Measurements from ENCODE around the gene OR2T29. TPM values are rescaled to one million over a fixed set of nuclear protein-coding genes. Genes with fewer than 3 reads are reported as not detected.
"Not testable (repeated sequence)": the region's sequence is repeated elsewhere in the genome, so short reads cannot be mapped to it uniquely, and the experiment has no call there.

Gene OR2T29
- total RNA-seq, 2 experiments from 2014 or later = not detected

DNA sequence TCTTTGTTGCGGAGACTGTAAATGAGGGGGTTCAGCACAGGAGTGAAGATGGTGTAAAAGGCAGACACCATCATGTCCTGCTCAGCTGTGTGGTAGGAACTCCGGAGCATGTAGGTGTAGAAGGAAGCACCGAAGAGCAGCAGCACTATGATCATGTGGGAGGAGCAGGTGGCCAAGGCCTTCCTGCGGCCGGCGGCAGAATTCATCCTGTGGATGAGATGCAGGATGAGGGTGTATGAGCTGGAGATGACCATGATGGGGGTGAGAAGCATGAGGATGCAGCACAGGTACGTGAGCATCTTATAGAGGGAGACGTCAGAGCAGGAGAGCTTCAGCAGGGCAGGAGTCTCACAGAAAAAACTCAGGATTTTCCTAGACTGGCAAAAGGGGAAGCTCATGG is 11.3 kb upstream of the OR2T29 start:
- H3K27me3 Mint-ChIP-seq; POLR2A ChIA-PET; H3K9me3 Mint-ChIP-seq; DNase-seq; CTCF ChIA-PET; H3K27ac Mint-ChIP-seq; H3K4me3 Mint-ChIP-seq; H3K36me3 Mint-ChIP-seq (ENCODE audit: low read depth): not testable (repeated sequence)
- peaks cover 11% of the 10 kb centered on the region for H3K4me1 Mint-ChIP-seq

DNA sequence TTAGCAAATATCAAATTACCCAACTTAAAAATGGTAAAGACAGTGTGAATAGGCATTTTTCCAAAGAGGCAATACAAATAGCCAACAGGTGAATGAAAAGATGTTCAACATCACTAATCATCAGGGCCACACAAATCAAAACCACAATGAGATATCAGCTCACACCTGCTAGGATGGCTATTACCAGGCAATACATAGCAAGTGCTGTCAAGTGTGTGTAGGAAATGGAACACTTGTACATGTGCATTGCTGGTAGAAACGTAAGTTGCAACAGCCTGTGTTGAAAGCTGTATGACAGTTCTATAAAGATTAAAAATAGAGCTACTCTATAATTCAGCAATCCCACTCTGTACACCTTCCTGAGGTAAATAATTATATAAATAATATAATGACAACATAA is 9.5 kb upstream of the OR2T29 start:
- POLR2A ChIA-PET; H3K9me3 Mint-ChIP-seq; CTCF ChIA-PET; H3K4me3 Mint-ChIP-seq; H3K27me3 Mint-ChIP-seq; H3K27ac Mint-ChIP-seq; DNase-seq; H3K36me3 Mint-ChIP-seq (ENCODE audit: low read depth): not testable (repeated sequence)
- peaks cover 14% of the 10 kb centered on the region for H3K4me1 Mint-ChIP-seq

DNA sequence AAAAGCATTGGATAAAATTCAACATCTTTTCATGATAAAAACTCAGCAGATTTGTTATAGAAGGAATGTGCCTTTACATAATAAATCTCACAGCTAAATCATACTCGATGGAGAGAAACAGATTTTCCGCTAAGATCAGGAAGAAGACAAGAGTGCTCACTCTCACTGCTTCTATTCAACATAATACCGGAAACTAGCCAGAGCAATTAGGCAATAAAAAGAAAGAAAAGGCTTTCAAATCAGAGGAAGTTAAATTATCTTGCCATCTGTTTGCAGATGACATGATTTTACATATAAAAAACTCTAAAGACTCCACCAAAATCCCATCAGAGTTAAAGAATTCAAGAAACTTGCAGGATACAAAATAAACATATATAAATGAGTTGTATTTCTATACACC is 8.2 kb upstream of the OR2T29 start:
- H3K4me1 Mint-ChIP-seq = peaks cover 18% of the 10 kb centered on the region
- H3K9me3 Mint-ChIP-seq; POLR2A ChIA-PET; H3K27me3 Mint-ChIP-seq; CTCF ChIA-PET; H3K4me3 Mint-ChIP-seq; H3K27ac Mint-ChIP-seq; H3K36me3 Mint-ChIP-seq (ENCODE audit: low read depth); DNase-seq: not testable (repeated sequence)

DNA sequence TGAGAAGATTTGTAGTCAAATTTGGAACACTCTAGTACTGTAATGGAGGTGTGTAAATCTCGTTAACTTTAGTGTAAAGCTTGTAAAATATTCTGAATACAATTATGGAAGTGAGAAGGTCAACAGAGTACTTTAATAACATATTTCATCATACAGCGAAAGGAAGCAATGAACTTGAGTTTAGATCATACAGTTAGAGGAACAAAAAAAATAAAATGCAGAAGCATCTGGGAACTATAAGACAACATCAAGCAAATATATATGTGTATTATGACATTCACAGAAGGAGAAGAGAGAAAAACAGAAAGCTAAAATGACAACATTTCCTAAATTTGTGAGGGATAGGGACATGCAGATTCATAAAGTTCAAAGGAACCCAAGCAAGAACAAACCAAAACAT is 6.5 kb upstream of the OR2T29 start:
- H3K27me3 Mint-ChIP-seq; H3K27ac Mint-ChIP-seq; H3K36me3 Mint-ChIP-seq (ENCODE audit: low read depth); H3K9me3 Mint-ChIP-seq; DNase-seq; POLR2A ChIA-PET; H3K4me3 Mint-ChIP-seq; CTCF ChIA-PET: not testable (repeated sequence)
- H3K4me1 Mint-ChIP-seq = peaks cover 21% of the 10 kb centered on the region

DNA sequence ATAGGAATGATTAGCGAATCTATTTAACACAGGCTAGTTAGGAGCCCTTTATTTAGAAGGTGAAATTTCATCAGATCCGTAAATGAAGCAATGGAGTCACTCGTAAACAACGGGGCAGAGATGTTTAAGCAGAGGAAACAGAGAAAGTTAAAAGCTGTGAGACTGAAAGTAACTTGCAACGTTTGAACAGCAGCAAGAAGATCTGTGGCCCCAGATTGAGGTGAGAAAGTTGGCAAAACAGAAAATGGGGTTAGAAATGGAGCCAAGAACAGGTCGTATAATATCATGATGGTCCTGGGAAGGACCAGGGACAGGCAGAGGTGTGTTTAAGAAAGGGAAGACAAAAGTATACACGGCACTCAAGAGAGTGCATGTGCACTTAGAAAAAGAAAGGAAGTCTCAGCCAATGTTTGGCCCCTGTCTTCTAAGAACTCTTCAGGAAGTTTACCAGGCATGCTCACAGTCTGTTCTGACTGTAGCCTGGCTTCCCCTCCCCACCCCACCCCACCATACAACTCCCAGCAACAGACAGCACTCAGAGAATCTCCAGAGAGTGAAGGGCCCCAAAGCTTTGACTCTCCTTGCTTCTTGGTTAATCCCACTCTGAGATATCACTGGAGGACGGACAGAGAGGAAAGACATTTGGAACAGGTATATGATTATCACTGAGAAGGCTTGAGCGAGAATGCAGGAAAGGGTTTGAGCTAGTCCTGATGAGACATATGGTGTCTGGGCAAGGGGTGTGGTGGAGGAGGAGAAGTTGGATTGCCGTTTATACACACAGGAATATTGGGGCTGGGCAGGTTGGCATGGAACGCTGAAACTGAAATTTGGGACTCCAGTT is 3.2 kb upstream of the OR2T29 start:
- CTCF ChIA-PET; H3K27me3 Mint-ChIP-seq; H3K36me3 Mint-ChIP-seq (ENCODE audit: low read depth); H3K9me3 Mint-ChIP-seq; POLR2A ChIA-PET: not testable (repeated sequence)
- DNase-seq = peak; percentile 31
- Mint-ChIP-seq H3K4me1 (peaks cover 19% of the 10 kb centered on the region), H3K27ac (peak overlapping the region; percentile 96), H3K4me3 (peak overlapping the region; percentile 78)

DNA sequence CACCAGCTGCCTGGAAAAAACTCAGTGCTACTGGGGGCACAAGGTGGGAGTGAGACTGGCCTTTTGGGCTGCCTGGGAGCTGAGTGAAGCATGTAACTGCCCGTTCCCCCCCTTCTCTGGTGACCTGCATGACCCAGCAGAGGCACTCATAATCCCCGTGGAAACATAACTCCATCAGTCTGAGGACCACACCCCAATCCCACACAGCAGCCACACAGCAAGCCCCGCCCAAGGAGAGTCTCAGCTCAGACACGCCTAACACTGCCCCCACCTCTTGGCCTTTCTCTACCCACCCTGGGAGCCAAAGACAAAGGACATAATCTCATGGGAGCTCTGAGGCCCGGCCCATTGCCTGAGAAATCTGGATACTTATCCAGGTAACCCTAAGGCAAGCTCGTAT is 11.5 kb downstream of the OR2T29 start:
- H3K27me3 Mint-ChIP-seq, CTCF ChIA-PET, H3K4me1 Mint-ChIP-seq: not testable (repeated sequence)

DNA sequence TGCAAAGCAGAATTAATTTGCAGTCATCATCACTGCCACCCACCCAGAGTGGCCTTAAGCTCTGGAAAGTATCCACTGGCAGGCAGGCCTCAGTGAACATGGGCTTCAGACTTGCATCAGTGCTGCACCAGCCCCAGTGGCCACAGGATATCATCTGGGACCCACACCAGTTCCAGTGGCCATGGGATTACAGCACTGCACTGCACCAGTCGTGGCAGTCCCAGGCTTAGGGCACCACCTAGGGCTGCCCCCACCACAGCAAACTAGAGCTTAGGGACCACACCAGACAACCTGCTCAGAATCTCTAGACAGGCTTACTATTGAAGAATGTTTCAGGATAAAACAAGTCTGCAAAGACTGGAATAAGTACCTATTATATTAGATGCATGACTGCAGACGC is 15.2 kb downstream of the OR2T29 start:
- H3K9me3 Mint-ChIP-seq; DNase-seq; H3K27ac Mint-ChIP-seq; H3K36me3 Mint-ChIP-seq (ENCODE audit: low read depth); H3K4me1 Mint-ChIP-seq; H3K27me3 Mint-ChIP-seq; H3K4me3 Mint-ChIP-seq; POLR2A ChIA-PET; CTCF ChIA-PET: not testable (repeated sequence)

More for the DNA sequence above, 11.5 kb downstream of the OR2T29 start:
- DNase-seq; H3K4me3 Mint-ChIP-seq; H3K36me3 Mint-ChIP-seq (ENCODE audit: low read depth); H3K27ac Mint-ChIP-seq; H3K9me3 Mint-ChIP-seq; POLR2A ChIA-PET: not testable (repeated sequence)

DNA sequence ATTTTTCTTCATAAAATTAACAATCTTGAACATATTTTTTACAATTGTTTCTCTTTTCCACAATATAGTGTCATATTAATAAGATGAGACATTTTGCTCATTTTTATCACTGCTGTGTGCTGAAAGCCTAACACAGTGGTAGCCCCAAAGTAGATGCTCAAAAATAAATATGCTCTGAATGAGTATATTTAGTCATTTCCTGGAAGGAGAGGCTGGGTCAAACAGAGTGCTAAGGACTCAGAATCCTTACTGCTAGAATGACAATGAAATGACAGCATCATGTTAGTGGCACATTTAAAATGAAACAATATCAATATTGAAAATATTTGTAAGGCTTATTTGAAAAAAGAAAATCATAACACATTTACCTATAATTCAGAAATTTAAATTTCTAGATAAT is 25.1 kb downstream of the OR2T29 start:
- CTCF ChIA-PET; H3K36me3 Mint-ChIP-seq (ENCODE audit: low read depth); H3K4me1 Mint-ChIP-seq; H3K9me3 Mint-ChIP-seq; H3K27me3 Mint-ChIP-seq; DNase-seq; POLR2A ChIA-PET; H3K4me3 Mint-ChIP-seq; H3K27ac Mint-ChIP-seq: not testable (repeated sequence)

DNA sequence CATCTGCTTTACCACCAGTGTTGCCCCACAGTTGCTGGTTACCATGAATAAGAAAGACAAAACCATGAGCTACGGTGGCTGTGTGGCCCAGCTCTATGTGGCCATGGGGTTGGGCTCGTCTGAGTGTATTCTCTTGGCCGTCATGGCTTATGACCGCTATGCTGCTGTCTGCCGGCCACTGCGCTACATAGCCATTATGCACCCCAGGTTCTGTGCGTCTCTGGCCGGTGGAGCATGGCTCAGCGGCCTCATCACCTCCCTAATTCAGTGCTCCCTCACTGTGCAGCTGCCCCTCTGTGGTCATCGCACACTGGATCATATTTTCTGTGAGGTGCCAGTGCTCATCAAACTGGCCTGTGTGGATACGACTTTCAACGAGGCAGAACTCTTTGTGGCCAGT is 40.7 kb downstream of the OR2T29 start:
- Mint-ChIP-seq H3K27me3 (peaks cover 5% of the 10 kb centered on the region), H3K4me3 (no peak overlapping the region), H3K27ac (no peak overlapping the region), H3K4me1 (no peaks in the 10 kb centered on the region), H3K9me3 (peaks cover 3% of the 10 kb centered on the region), H3K36me3 (ENCODE audit: low read depth) (no peaks in the 10 kb centered on the region)
- CTCF ChIA-PET = no interaction called here
- no peak for DNase-seq
- POLR2A ChIA-PET = no interaction called here

DNA sequence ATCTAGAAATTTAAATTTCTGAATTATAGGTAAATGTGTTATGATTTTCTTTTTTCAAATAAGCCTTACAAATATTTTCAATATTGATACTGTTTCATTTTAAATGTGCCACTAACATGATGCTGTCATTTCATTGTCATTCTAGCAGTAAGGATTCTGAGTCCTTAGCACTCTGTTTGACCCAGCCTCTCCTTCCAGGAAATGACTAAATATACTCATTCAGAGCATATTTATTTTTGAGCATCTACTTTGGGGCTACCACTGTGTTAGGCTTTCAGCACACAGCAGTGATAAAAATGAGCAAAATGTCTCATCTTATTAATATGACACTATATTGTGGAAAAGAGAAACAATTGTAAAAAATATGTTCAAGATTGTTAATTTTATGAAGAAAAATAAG is 52.4 kb downstream of the OR2T29 start:
- H3K9me3 Mint-ChIP-seq; CTCF ChIA-PET; H3K27ac Mint-ChIP-seq; H3K36me3 Mint-ChIP-seq (ENCODE audit: low read depth); H3K4me1 Mint-ChIP-seq; POLR2A ChIA-PET; H3K4me3 Mint-ChIP-seq; DNase-seq; H3K27me3 Mint-ChIP-seq: not testable (repeated sequence)

DNA sequence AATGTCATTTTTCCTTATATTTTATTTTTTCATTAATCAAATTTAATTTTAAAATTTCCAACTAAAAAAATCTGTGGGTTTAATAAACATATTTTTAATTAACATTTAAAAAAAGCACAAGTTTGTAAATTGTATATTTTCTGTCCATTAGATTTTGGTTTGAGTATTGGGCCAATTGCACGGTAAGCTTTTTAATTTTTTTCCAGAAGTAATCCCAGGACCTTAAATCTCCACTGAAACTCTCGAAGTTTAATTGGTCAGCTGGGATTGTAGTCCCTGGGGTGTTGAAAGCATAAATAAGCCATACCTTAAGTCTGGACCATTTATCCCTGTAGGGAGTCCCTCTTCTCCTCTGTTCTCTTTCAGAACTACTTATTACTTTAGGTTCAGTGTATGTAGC is 54.8 kb downstream of the OR2T29 start, which contains the start of gene OR2G6:
Gene OR2G6 (plus strand): TSS at position 301 of the 400 bp plus-strand sequence. CDS start 13,574 bp downstream, outside the sequence.
- H3K36me3 Mint-ChIP-seq (ENCODE audit: low read depth); POLR2A ChIA-PET; H3K4me3 Mint-ChIP-seq; H3K27me3 Mint-ChIP-seq; CTCF ChIA-PET; H3K4me1 Mint-ChIP-seq; H3K27ac Mint-ChIP-seq; DNase-seq; H3K9me3 Mint-ChIP-seq: not testable (repeated sequence)

Other genes starting within 250 kb of the OR2T29 start
- gene OR2M7, start 238.2 kb downstream of the OR2T29 start, total RNA-seq = not detected
- not detected for gene OR14C36, start 214.0 kb downstream of the OR2T29 start, total RNA-seq
- not detected for gene OR2T4, start 201.1 kb downstream of the OR2T29 start, total RNA-seq
- gene OR2T6, start 187.0 kb downstream of the OR2T29 start, total RNA-seq = not detected
- gene OR2T1, start 159.7 kb downstream of the OR2T29 start, total RNA-seq = not detected
- gene OR2T2, start 117.1 kb downstream of the OR2T29 start, total RNA-seq = not detected
- gene OR2T3, start 89.4 kb downstream of the OR2T29 start, total RNA-seq = not detected
- not detected for gene OR2T5, start 74.2 kb downstream of the OR2T29 start, total RNA-seq
- gene OR2G6, start 54.7 kb downstream of the OR2T29 start, total RNA-seq = not detected
- gene OR2T34, start 12.0 kb upstream of the OR2T29 start, total RNA-seq = not detected
- gene OR2T10, start 34.9 kb upstream of the OR2T29 start, total RNA-seq = not detected
- not detected for gene OR2T11, start 72.3 kb upstream of the OR2T29 start, total RNA-seq
- gene OR2T35, start 82.5 kb upstream of the OR2T29 start, total RNA-seq = not detected
- not detected for gene OR2T27, start 92.8 kb upstream of the OR2T29 start, total RNA-seq
- gene OR14I1, start 140.0 kb upstream of the OR2T29 start, total RNA-seq = not detected
- not detected for gene LYPD8, start 193.0 kb upstream of the OR2T29 start, total RNA-seq

Data from activated CD4-positive, alpha-beta T cell treated with anti-CD3 and anti-CD28 coated beads, Interleukin-2, amount 10 ng/mL, durations not matched to agents 7 days and 5 days (primary cell).